H9 (cell line): Measurements from ENCODE around the gene IL21R. TPM values are rescaled to one million over a fixed set of nuclear protein-coding genes. Genes with fewer than 3 reads are reported as not detected.
A peak's percentile ranks its signal among the peaks of the same experiment; 100 is the strongest.

ENCODE experiments used
- DNase-seq: peaks from one replicate; pipeline ENCODE4 v3.0.0-alpha.2; 2017
- H2AFZ ChIP-seq: one replicate; pipeline ENCODE4 v1.6.1; 2013; ENCODE audit warnings: mild to moderate bottlenecking, low read length, control low read depth, moderate library complexity
- H2AK5ac ChIP-seq: 2 replicates; pipeline ENCODE4 v1.6.1; 2013; ENCODE audit warnings: low read length, control low read depth, mixed read lengths; ENCODE audit not compliant: insufficient read length
- H2BK120ac ChIP-seq: one replicate; pipeline ENCODE4 v1.6.1; 2013; ENCODE audit warnings: low read depth, mild to moderate bottlenecking, low read length, control low read depth, inconsistent platforms; ENCODE audit not compliant: poor library complexity, severe bottlenecking
- H2BK12ac ChIP-seq: 2 replicates; pipeline ENCODE4 v1.6.1; 2013; ENCODE audit warnings: low read length, control low read depth, mixed read lengths, low read depth; ENCODE audit not compliant: insufficient read length
- H2BK15ac ChIP-seq: 2 replicates; pipeline ENCODE4 v1.6.1; 2013; ENCODE audit warnings: low read depth, low read length, control low read depth
- H2BK20ac ChIP-seq: one replicate; pipeline ENCODE4 v1.6.1; 2013; ENCODE audit warnings: low read depth, mild to moderate bottlenecking, low read length, control low read depth, inconsistent platforms; ENCODE audit not compliant: poor library complexity, severe bottlenecking
- H2BK5ac ChIP-seq: 2 replicates; pipeline ENCODE4 v1.6.1; 2013; ENCODE audit warnings: low read length, control low read depth, mixed read lengths; ENCODE audit not compliant: insufficient read length
- H3K14ac ChIP-seq: 2 replicates; pipeline ENCODE4 v1.6.1; 2013; ENCODE audit warnings: low read length, control low read depth; ENCODE audit not compliant: insufficient read depth
- H3K18ac ChIP-seq: 2 replicates; pipeline ENCODE4 v1.6.1; 2013; ENCODE audit warnings: low read depth, mild to moderate bottlenecking, mixed read lengths, low read length, control low read depth; ENCODE audit not compliant: insufficient read length
- H3K23ac ChIP-seq: 2 replicates; pipeline ENCODE4 v1.6.1; 2013; ENCODE audit warnings: low read length, control low read depth, mixed read lengths, low read depth; ENCODE audit not compliant: insufficient read length
- H3K23me2 ChIP-seq: 2 replicates; pipeline ENCODE4 v1.6.1; 2013; ENCODE audit warnings: low read depth, mild to moderate bottlenecking, mixed read lengths, low read length, control low read depth; ENCODE audit not compliant: insufficient read length, poor library complexity, severe bottlenecking
- H3K27ac ChIP-seq: 2 replicates; pipeline ENCODE4 v1.5.1; 2013; ENCODE audit warnings: low read length, control low read depth, mixed read lengths, low read depth; ENCODE audit not compliant: insufficient read length
- H3K27me3 ChIP-seq: 2 replicates; pipeline ENCODE4 v1.6.1; 2013; ENCODE audit warnings: low read length, control low read depth, inconsistent platforms; ENCODE audit not compliant: insufficient read depth
- H3K4ac ChIP-seq: 2 replicates; pipeline ENCODE4 v1.6.1; 2013; ENCODE audit warnings: low read depth, mild to moderate bottlenecking, control low read depth, inconsistent platforms, low read length, moderate library complexity
- H3K4me1 ChIP-seq: 2 replicates; pipeline ENCODE4 v1.6.1; 2013; ENCODE audit warnings: low read length, control low read depth, inconsistent platforms; ENCODE audit not compliant: insufficient read depth
- H3K4me2 ChIP-seq: 2 replicates; pipeline ENCODE4 v1.6.1; 2013; ENCODE audit warnings: low read length, control low read depth, mixed read lengths; ENCODE audit not compliant: insufficient read length, insufficient read depth
- H3K56ac ChIP-seq: 2 replicates; pipeline ENCODE4 v1.6.1; 2013; ENCODE audit warnings: low read depth, mild to moderate bottlenecking, mixed read lengths, low read length, control low read depth; ENCODE audit not compliant: insufficient read length
- H3K79me1 ChIP-seq: 2 replicates; pipeline ENCODE4 v1.6.1; 2013; ENCODE audit warnings: low read depth, mild to moderate bottlenecking, moderate library complexity, low read length, control low read depth, inconsistent platforms; ENCODE audit not compliant: insufficient read depth, poor library complexity, severe bottlenecking
- H3K79me2 ChIP-seq: 2 replicates; pipeline ENCODE4 v1.6.1; 2013; ENCODE audit warnings: low read length, control low read depth, inconsistent platforms; ENCODE audit not compliant: insufficient read depth
- H3K9ac ChIP-seq: 2 replicates; pipeline ENCODE4 v1.6.1; 2013; ENCODE audit warnings: low read length, control low read depth, mixed read lengths; ENCODE audit not compliant: insufficient read length; ENCODE audit errors: extremely low read depth
- H3K9me3 ChIP-seq: one replicate; pipeline ENCODE4 v1.6.1; 2013; ENCODE audit warnings: low read depth, low read length, inconsistent platforms; ENCODE audit not compliant: control insufficient read depth
- H3T11ph ChIP-seq: one replicate; pipeline ENCODE4 v1.6.1; 2013; ENCODE audit warnings: mild to moderate bottlenecking, low read length, control low read depth, inconsistent platforms
- H4K20me1 ChIP-seq: one replicate; pipeline ENCODE4 v1.6.1; 2013; ENCODE audit not compliant: control insufficient read depth, insufficient read length, insufficient read depth
- H4K5ac ChIP-seq: 2 replicates; pipeline ENCODE4 v1.6.1; 2013; ENCODE audit warnings: low read depth, mild to moderate bottlenecking, mixed read lengths, low read length, control low read depth; ENCODE audit not compliant: insufficient read length
- H4K8ac ChIP-seq: replicated peaks from 2 replicates; pipeline ENCODE4 v1.6.1; 2013; ENCODE audit warnings: low read length, control low read depth, mixed read lengths, low read depth; ENCODE audit not compliant: insufficient read length
- H4K91ac ChIP-seq: 2 replicates; pipeline ENCODE4 v1.6.1; 2013; ENCODE audit warnings: low read depth, mild to moderate bottlenecking, moderate library complexity, mixed read lengths, low read length, control low read depth; ENCODE audit not compliant: insufficient read length
- H3K27ac Mint-ChIP-seq, 3 experiments: 2 replicates in 2 of 3; 3 replicates in 1 of 3; pipeline ENCODE4 v1.8.0; 2020 to 2021; ENCODE audit warnings: mixed read lengths in 3 of 3, mild to moderate bottlenecking in 1 of 3, moderate library complexity in 1 of 3
- H3K27me3 Mint-ChIP-seq: 2 replicates; pipeline ENCODE4 v1.8.0; 2021; ENCODE audit warnings: low read depth, mild to moderate bottlenecking, moderate library complexity, mixed read lengths
- H3K36me3 Mint-ChIP-seq, 3 experiments: 2 replicates in 2 of 3; 3 replicates in 1 of 3; pipeline ENCODE4 v1.8.0; 2020 to 2021; ENCODE audit warnings: low read depth in 3 of 3, mixed read lengths in 3 of 3; ENCODE audit not compliant: insufficient read depth in 1 of 3
- H3K4me1 Mint-ChIP-seq, 2 experiments: 2 replicates each; pipeline ENCODE4 v1.8.0; 2020; ENCODE audit warnings: mixed read lengths in 2 of 2
- H3K4me3 Mint-ChIP-seq, 2 experiments: 2 replicates in 1 of 2; 3 replicates in 1 of 2; pipeline ENCODE4 v1.8.0; 2020 to 2021; ENCODE audit warnings: mild to moderate bottlenecking in 2 of 2, mixed read lengths in 2 of 2, moderate library complexity in 1 of 2
- H3K9me3 Mint-ChIP-seq, 2 experiments: 2 replicates in 1 of 2; 3 replicates in 1 of 2; pipeline ENCODE4 v1.8.0; 2020; ENCODE audit warnings: mild to moderate bottlenecking in 2 of 2, mixed read lengths in 2 of 2, moderate library complexity in 1 of 2
- CTCF ChIP-seq: fragments of 200-600 bp; sonication (generic); conservative IDR thresholded peaks from 3 replicates; pipeline ENCODE4 v1.8.0; 2021; ENCODE audit warnings: antibody characterized with exemption, mild to moderate bottlenecking
- WGBS: extraction: QIAGEN DNeasy Blood & Tissue Kit; methylation state at CpG from one replicate; pipeline ENCODE4 v1.1.7; 2013; ENCODE audit warnings: missing lambda C conversion rate, low lambda C conversion rate, mixed read lengths; ENCODE audit not compliant: insufficient read length; ENCODE audit errors: extremely low coverage; 5-methylcytosine and 5-hydroxymethylcytosine counted together
- total RNA-seq: library from RNA; stranded (reverse); gene quantifications from 2 replicates; pipeline ENCODE4 v1.2.1, GENCODE V29; 2021

Gene IL21R
- total RNA-seq, 1 experiment from 2014 or later = 0.07 TPM

- H3K27ac Mint-ChIP-seq = 0 out of 7 replicates have a peak overlapping the region, but pooled peaks of 2 of the 3 experiments have one; percentile 4 to 26
- no peak overlapping the region for H3T11ph ChIP-seq
- no peaks in the 10 kb centered on the region for H3K4me1 ChIP-seq
- H3K9me3 ChIP-seq = no peaks in the 10 kb centered on the region
- peaks cover 5 to 8% of the 10 kb centered on the region in 2 experiments; a peak in 3 of 5 replicates for H3K9me3 Mint-ChIP-seq
- H3K56ac ChIP-seq = no peak overlapping the region
- H2BK20ac ChIP-seq = no peak overlapping the region
- no peak overlapping the region for H2BK5ac ChIP-seq
- no peak overlapping the region for H3K4me2 ChIP-seq
- H3K23me2 ChIP-seq = no peaks in the 10 kb centered on the region
- H3K4ac ChIP-seq = no peak overlapping the region
- DNase-seq = no peak
- no peak overlapping the region for H4K8ac ChIP-seq
- H2AFZ ChIP-seq = no peak overlapping the region
- no peak for TF ChIP-seq CTCF
- H4K20me1 ChIP-seq = no peaks in the 10 kb centered on the region
- H3K4me3 Mint-ChIP-seq = no peak overlapping the region
- no CpG with 5 or more reads among the region's 10 CpGs for WGBS
- H3K27ac ChIP-seq = no peak overlapping the region
- no peaks in the 10 kb centered on the region for H3K27me3 ChIP-seq
- H3K27me3 Mint-ChIP-seq = peaks cover 8% of the 10 kb centered on the region
- H2BK15ac ChIP-seq = no peak overlapping the region
- no peak overlapping the region; the same call in 1 of the 2 replicates for H3K14ac ChIP-seq
- no peak overlapping the region for H2BK12ac ChIP-seq
- peaks cover 0 to 7% of the 10 kb centered on the region in 2 experiments; a peak in 2 of 4 replicates for H3K4me1 Mint-ChIP-seq
- H2BK120ac ChIP-seq = no peak overlapping the region
- H3K79me2 ChIP-seq = no peaks in the 10 kb centered on the region
- H3K9ac ChIP-seq = no peak overlapping the region
- H3K23ac ChIP-seq = no peak overlapping the region
- H4K5ac ChIP-seq = no peak overlapping the region
- H2AK5ac ChIP-seq = no peak overlapping the region
- no peak overlapping the region for H4K91ac ChIP-seq
- no peak overlapping the region for H3K18ac ChIP-seq
- H3K79me1 ChIP-seq = no peaks in the 10 kb centered on the region
- peaks cover 0 to 3% (median 2%) of the 10 kb centered on the region in 3 experiments; a peak in 1 of 7 replicates for H3K36me3 Mint-ChIP-seq
Observed at GRCh38 chr16:27381974-27382855, 19.8 kb upstream of the IL21R start.
